PFSK-1 (cell line): ENCODE data around the gene EEFSEC.

Experiments used
- FOXP2 ChIP-seq: optimal IDR thresholded peaks from 2 replicates; pipeline ENCODE3; 2011; ENCODE audit warnings: borderline replicate concordance, control low read depth, inconsistent platforms; ENCODE audit not compliant: insufficient read depth; ENCODE audit errors: extremely low read length, extremely low read depth
- POLR2AphosphoS5 ChIP-seq: IDR thresholded peaks from 2 replicates; pipeline ENCODE4 v1.6.1; 2012; ENCODE audit warnings: low read depth, mild to moderate bottlenecking, control low read depth, low read length, moderate library complexity
- SIN3A ChIP-seq: IDR thresholded peaks from 2 replicates; pipeline ENCODE4 v1.6.1; 2012; ENCODE audit warnings: mild to moderate bottlenecking, low read length, moderate library complexity, borderline replicate concordance; ENCODE audit not compliant: insufficient read depth
- TAF1 ChIP-seq: IDR thresholded peaks from 2 replicates; pipeline ENCODE4 v1.6.1; 2012; ENCODE audit warnings: low read length, control low read depth, borderline replicate concordance; ENCODE audit not compliant: insufficient read depth
- TF ChIP-seq, protein P1 (sequence below), 2 experiments: IDR thresholded peaks; 2 replicates each; pipeline versions ENCODE4 v1.6.1 to v1.8.0; 2011 to 2012; ENCODE audit warnings: low read depth in 2 of 2, low read length in 2 of 2, control low read depth in 1 of 2, inconsistent platforms in 1 of 2, mild to moderate bottlenecking in 1 of 2, moderate library complexity in 1 of 2; ENCODE audit not compliant: insufficient read depth in 1 of 2

DNA sequence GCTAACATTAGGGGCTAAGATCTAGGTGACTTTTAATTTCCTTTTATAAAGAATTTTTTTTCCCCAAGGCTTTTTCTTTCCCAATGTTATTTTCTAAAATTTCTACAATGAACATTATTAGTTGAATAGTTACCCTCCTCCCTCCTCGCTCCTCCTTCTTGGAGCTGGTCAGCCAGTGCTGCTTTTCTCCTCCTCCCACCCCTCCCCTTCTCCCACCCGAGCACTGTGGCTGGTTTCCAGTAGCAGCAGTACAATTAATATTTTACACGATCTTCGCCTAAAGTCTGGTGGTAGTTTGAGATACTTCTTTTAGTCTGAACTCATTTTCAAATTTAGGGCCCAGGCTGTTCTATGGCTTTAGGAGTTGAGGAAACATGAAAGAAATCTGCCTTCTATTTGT, 41.6 kb downstream of the EEFSEC start:
- no peak for TF ChIP-seq SIN3A
- no peak for TF ChIP-seq POLR2AphosphoS5
- TF ChIP-seq, protein P1, sequence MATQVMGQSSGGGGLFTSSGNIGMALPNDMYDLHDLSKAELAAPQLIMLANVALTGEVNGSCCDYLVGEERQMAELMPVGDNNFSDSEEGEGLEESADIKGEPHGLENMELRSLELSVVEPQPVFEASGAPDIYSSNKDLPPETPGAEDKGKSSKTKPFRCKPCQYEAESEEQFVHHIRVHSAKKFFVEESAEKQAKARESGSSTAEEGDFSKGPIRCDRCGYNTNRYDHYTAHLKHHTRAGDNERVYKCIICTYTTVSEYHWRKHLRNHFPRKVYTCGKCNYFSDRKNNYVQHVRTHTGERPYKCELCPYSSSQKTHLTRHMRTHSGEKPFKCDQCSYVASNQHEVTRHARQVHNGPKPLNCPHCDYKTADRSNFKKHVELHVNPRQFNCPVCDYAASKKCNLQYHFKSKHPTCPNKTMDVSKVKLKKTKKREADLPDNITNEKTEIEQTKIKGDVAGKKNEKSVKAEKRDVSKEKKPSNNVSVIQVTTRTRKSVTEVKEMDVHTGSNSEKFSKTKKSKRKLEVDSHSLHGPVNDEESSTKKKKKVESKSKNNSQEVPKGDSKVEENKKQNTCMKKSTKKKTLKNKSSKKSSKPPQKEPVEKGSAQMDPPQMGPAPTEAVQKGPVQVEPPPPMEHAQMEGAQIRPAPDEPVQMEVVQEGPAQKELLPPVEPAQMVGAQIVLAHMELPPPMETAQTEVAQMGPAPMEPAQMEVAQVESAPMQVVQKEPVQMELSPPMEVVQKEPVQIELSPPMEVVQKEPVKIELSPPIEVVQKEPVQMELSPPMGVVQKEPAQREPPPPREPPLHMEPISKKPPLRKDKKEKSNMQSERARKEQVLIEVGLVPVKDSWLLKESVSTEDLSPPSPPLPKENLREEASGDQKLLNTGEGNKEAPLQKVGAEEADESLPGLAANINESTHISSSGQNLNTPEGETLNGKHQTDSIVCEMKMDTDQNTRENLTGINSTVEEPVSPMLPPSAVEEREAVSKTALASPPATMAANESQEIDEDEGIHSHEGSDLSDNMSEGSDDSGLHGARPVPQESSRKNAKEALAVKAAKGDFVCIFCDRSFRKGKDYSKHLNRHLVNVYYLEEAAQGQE (IDR thresholded peaks at IDR 0.05; ENCODE audit: insufficient read depth in 1 of 2, low read depth in 2 of 2, low read length in 2 of 2) = no peak
- TF ChIP-seq TAF1 = no peak
- TF ChIP-seq FOXP2 = no peak
